Measurements from ENCODE around the gene ERAP2.

GRCh38 chr5:96880444-96881164 lies 4.3 kb downstream of the ERAP2 start:
- TF ChIP-seq CTCF (IDR thresholded peaks at IDR 0.05) (no peak), POLR2A (IDR thresholded peaks at IDR 0.05) (no peak), EP300 (IDR thresholded peaks at IDR 0.05) (no peak), POLR2AphosphoS5 (IDR thresholded peaks at IDR 0.05) (no peak)
